ENCODE data around the gene ZFP91.

GRCh38 chr11:58578136-58578634 is 678 bp upstream of the ZFP91 start:
- TF ChIP-seq FOXK2 (IDR thresholded peaks at IDR 0.05) = no peak
- TF ChIP-seq TARDBP (IDR thresholded peaks at IDR 0.05) = no peak
- no peak for TF ChIP-seq FOXM1 (IDR thresholded peaks at IDR 0.05; ENCODE audit: borderline replicate concordance)
- TF ChIP-seq SP1 (IDR thresholded peaks at IDR 0.05) = no peak
- no peak for TF ChIP-seq BHLHE40 (IDR thresholded peaks at IDR 0.05; ENCODE audit: borderline replicate concordance)
- no peak for TF ChIP-seq HDGF (IDR thresholded peaks at IDR 0.05; ENCODE audit: borderline replicate concordance)
- TF ChIP-seq ZNF384 (IDR thresholded peaks at IDR 0.05) = peak; percentile 81
- TF ChIP-seq LEF1 (IDR thresholded peaks at IDR 0.05; ENCODE audit: borderline replicate concordance) = no peak
- no peak for TF ChIP-seq SUZ12 (IDR thresholded peaks at IDR 0.05)
